HG02970 (cell line): ENCODE data around the gene RORC.
"Not testable (repeated sequence)": the region's sequence is repeated elsewhere in the genome, so short reads cannot be mapped to it uniquely, and the experiment has no call there.

ENCODE experiments used
- ATAC-seq: cut with Tn5 transposase; IDR thresholded peaks from one replicate; pipeline ENCODE4 v1.9.1; 2021; ENCODE audit warnings: mild to moderate bottlenecking, moderate library complexity, moderate number of reproducible peaks; ENCODE audit not compliant: unreplicated experiment, low FRiP score

The RORC gene

DNA sequence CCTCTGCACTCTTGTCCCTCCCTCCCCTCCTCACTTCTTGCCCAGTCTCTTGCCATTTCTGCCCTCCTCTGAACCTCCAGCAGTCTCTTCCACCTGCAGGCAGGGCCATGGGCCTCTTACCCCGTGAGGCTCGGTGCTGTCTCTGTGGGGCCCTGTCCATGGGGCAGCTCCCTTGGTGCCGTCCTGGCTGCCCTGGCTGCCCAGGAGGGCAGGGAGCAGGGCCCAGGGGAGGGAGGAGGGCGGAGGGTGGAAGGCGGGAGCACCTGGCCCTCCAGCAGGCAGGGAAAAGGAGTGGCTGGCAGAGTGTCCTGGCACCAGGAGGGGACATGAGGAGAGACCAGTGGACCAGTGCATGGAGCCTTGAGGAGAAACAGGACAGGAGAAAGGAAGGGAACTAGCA is at the start of gene RORC:
Gene RORC (minus strand): TSS at position 198 of the 400 bp plus-strand sequence. CDS start 38 bp downstream, at position 160.
- no peak for ATAC-seq

DNA sequence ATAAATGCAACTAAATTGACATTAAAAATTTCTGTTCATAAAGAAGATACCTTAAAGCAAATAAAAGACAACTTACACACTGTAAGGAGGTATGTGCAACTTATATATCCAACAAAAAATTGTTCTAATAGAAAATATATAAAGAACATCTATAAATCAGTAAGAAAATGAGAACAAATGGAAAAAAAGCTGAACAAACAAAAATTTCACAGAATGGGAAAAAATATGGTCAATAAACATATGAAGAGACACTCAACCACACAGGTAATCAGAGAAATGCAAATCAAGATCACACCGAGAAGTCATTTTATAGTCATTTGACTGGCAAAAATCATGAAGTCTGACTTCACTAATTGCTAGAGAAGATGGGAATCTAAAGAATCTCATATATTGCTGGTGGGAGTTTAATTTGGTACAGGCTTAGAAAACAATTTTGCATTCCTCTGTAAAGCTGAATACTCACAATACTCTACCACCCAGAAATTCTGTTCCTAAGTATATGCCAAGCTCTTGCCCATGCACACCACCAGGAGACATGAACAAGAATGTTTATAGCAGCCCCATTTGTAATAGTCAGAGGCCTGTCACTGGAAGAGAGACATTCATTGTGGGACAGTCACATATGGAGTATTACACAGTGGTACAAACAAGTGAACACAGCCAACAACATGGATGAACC is 44.0 kb upstream of the RORC start:
- no peak for ATAC-seq

DNA sequence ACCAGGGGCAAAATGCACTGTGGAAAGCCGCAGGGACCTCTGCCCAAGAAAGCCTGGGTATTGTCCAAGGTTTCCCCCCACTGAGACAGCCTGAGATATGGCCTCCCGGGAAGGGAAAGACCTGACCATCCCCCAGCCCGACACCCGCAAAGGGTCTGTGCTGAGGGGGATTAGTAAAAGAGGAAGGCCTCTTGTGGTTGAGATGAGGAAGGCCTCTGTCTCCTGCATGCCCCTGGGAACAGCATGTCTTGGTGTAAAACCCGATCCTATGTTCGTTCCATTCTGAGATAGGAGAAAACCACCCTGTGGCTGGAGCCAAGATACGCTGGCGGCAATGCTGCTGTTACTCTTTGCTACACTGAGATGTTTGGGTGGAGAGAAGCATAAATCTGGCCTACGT is 41.2 kb upstream of the RORC start:
- not testable (repeated sequence) for ATAC-seq

DNA sequence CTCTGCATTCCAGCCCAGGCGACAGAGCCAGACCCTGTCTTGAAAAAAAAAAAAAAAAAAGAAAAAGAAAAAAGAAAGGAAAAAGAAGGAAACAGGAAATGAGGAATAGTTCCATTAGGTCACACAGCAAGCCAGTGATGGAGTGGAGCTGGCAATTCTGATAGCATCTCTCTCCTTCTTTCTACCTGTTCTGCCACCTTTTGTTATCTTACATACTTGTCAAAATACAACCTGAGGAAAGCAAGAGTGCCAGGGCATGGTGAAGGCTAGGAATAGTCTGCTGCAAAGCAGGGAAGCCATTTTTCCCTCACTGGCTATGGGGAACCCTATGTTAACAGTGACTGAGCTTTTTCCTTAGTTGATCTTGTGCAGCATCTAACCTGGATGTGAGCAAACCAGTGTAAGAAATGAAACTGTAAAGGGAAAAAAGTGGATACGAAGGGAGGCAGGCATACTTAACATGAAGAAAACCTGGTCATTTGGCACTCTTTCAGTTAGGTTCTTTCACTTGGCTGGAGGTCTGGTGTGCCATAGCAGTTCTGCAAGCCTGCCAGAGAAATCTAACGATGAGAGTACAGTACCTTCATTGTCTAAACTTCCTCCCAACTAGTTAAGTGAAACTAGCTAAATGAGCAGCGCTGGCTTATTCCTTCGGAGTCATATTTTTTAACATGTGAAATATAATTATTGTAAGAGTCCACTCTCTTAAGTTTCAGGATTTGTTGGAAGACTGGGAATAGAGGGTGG is 39.9 kb upstream of the RORC start:
- no peak for ATAC-seq

DNA sequence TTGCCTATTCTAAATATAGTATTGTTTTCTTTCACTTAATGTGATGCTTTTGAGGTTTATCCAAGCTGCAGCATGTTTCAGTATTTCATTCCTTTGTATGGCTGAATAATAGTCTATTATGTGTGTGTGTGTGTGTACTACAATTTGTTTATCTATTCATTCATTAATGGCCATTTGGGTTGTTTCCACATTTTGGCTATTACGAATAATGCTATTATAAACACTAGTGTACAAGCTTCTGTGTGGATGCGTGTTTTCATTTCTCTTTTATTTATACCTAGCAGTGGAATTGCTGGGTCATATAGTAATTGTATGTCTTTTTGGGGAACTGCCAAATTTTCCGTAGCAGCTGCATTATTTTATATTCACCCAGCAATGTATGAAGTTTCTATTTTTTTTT is 36.9 kb upstream of the RORC start:
- no peak for ATAC-seq

DNA sequence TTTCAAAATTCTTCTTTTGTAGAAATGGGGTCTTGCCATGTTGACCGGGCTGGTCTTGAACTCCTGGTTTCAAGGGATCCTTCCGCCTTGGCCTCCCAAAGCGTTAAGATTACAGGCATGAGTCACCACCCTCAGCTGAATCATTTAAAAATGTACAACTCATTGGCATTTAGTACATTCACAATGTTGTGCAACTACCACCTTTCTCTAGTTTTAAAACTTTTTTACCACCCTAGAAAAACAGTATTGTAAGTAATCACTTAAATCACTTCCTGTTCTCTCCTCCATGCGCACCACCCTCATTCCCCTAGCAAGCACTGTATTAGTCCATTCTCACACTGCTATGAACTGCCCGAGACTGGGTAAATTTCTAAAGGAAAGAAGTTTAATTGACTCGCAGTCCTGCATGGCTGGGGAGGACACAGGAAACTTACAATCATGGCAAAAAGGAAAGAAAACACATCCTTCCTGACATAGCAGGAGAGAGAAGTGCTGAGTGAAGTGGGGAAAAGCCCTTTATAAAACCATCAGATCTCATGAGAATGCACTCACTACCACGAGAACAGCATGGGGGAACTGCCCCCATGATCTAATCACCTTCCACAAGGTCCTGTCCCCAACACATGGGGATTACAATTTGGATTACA is 36.3 kb upstream of the RORC start:
- no peak for ATAC-seq

DNA sequence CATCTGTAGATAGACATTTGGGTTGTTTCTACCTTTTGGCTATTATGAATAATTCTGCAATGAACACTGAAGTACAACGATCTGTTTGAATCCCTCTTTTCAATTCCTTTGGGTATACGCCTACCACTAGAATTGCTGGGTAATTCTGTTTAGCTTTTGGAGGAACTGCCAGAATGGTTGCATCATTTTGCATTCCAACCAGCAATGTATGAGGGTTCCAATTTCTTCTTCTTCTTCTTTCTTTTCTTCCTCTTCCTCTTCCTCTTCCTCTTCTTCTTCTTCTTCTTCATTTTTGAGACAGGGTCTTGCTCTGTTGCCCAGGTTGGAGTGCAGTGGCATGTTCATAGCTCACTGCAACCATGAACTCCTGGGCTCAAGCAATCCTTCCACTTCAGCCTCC is 35.7 kb upstream of the RORC start:
- no peak for ATAC-seq

DNA sequence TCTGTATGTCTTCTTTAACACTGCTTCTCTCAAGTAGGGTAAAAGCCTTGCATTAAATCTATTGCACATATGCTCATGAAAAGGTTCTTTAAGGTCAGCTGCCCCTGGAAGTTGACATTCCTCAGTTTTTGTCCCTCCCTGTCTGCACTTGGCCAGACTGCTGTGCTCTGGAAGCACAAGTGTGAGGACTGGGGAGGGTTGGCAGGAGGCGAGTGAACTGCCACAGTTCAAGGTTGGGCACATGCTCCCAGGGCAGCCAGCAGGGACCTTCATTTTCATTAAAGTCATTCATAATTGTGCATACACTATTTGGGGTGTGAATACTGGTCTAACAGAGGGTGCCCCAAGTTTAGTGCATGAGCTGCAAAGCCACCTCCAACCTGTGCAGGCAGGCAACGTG is 32.8 kb upstream of the RORC start:
- ATAC-seq = no peak

DNA sequence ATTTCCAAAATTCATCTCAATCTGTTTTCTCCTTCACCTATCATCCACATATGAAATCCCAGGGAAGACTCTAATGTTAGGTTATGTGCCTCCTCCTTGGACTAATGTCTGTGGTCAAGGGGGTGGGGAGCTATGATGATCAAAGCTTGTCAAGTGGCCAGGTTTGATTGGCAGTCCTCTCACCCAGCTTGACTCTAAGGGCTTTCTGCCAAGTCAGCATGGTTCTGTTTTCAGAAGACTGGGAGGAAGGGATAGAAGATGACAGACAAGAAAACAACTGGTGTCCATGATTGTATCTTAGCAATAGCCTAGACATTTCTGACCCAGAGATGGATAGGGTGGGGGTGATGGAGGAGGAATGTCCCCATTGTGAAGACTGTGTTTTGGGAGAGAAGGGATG is 31.0 kb upstream of the RORC start:
- ATAC-seq = no peak

DNA sequence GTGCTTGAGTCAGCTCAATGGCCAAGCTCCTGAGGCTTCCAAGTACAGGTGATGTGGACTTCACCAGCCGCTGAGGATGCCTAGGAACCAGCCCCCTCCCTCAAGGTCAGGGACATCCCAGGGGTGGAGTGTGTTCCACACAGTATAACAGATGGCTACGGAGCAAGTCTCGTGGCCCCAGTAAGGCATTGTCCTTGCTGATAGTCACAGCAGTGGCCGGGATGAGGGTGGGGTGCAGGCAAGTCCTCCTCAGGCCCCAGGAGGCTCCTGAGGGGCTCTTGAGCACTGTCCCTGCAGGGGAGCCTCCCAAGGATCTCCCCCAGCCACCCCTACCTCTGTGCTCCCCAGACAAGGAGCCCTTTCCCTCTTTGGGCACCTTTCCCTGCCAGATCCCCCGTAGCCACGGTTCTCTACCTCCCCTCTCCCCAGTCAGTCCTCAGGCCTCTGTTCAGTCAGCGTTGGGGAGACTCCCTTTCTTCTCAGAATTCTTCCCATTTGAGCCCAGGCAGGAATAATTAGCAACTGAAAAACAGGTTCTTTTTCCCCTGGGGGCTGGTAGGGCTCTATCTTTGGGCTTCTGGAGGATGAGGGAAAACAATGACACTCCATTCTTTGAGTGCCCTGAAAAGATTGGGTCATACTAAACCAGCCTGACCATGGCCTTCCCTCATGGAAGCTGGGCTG is 29.0 kb upstream of the RORC start:
- ATAC-seq = no peak

DNA sequence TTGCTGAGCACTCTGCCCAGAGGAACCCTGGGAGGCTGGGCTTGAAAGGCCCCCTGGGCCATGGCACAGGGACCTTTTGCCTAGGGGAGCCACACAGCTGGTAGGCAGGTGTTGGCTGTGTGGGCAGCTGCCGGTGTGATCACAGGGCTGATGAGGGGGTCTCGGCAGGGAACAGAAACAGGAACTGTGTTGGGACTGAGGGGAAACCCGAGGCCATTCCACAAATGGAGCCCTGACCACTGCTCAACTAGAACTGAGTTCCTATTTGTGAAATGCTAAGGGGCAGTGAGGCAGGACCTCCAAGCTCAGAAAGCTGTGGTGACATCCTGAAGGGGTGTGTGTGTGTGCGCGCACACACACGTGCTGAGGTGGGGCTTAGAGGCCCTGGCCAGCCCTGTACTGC is 28.3 kb upstream of the RORC start:
- ATAC-seq = no peak

DNA sequence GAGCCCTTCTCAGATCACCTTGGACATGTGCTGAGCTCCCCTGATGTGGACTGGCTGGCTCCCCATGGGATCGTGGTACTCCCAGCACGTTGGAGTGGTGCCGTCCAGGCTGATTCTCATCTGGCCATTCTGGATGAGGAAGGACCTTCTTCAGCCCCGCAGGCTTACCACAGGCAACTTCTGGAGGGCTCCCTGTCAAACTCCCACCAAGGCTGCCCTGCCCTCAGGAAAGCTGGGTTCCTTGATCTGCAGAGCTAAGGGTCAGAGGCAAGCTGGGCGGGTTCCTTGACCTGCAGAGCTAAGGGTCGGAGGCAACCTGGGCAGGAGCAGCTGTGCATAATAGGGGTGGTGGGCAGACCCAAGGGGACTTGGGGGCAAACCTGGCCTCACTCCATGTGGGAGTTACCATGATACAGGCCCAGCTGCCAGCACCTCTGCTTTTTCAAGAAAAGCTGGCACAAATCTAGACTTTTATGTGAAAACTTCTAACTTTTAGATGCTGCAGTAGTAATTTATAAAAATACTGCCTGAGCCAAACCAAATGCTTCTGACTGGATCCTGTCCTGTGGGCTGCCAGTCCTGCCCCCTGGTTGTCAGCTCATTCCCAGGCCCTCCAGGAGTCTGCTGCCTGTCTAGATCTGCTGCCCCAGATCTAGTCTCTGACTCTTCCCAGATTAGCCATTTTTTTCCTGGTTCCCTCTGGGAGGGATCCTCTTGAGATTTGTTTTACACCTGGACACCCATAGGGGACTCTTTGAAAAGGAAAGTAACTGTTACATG is 27.5 kb upstream of the RORC start:
- ATAC-seq = no peak

DNA sequence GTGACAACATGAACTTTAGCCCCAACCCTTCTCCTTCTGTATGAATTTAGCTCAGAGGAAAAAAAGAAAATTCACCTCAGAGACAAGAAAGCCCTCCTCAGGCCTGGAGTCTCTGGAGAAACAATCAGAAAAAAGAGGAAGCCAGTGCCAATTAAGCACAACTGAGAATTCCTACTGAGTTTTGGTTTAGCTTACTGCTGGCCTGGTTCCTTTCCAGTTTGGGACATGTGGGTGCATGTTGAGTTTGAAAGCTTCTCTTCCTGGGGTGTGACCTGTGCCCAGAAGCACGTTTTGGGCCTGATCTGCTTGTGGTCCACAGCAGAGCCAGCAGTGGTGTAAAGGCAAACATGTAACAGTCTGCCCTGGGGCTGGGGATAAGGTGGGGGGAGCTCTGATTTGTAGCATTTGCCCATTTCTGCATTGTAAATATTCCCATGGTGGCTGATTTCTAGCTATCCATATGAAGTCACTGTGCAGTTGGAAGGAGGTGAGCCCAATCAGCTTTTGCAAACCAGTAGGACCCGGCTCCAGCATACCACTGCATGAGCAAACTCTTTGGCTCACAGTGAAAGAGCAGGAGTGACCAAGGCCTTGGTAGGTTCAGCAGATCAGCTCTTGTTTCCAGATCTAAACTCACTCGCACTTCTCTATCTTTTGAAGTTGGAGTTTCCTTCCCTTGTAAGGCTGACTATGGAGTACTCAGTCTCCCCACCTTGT is 26.6 kb upstream of the RORC start:
- ATAC-seq = no peak

DNA sequence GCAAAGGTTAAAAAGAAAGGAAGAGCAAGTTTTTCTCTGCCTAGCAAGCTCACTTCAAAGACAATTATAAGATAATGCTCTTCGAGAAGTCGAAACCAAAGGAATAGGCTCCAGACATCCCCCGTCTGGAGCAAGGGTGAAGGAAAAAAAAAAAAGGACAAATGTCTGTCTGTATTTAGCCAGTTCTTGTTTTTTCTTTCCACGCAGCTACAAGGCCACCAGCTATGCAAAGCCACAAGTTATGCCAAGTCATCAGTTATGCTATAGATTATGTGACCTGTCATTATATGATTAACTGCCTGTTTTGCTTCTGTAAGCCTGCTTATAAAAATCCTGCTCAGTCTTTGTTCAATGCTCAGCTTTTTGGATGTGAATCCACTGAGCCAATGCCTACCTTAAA is 24.3 kb upstream of the RORC start:
- no peak for ATAC-seq

DNA sequence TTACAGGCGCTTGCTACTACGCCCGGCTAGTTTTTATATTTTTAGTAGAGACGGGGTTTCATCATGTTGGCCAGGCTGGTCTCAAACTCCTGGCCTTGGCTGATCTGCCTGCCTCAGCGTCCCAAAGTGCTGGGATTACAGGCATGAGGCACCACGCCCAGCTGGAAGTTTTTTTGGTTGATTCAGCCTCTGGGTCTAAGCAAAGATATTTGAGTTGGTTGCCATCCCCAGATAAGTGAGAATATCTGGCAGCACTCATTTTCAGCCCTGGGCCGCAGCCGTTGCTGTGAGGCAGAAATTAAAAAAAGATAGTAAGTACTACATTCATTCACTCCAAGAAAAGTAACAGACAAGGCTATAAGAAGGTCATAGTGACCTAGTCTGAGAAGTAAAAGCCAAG is 23.9 kb upstream of the RORC start:
- not testable (repeated sequence) for ATAC-seq

DNA sequence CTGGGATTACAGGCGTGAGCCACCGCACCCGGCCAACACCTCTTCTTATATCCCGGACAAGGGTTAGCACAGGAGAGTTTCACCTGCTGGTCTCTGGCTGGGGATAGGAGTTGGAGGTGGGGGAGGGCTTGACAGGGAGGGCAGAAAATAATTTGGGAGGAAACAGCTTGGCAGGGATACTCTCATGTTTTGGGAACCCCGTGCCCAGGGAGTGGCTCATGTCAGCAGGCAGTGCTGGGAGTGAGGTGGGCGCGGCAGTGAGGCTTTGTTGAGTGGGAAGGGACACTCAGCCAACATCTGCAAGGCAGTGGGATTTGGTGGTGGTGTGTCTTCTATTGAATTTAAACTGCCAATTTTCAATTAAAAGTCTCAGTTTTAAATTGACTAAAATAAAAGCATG is 23.1 kb upstream of the RORC start:
- ATAC-seq = no peak

DNA sequence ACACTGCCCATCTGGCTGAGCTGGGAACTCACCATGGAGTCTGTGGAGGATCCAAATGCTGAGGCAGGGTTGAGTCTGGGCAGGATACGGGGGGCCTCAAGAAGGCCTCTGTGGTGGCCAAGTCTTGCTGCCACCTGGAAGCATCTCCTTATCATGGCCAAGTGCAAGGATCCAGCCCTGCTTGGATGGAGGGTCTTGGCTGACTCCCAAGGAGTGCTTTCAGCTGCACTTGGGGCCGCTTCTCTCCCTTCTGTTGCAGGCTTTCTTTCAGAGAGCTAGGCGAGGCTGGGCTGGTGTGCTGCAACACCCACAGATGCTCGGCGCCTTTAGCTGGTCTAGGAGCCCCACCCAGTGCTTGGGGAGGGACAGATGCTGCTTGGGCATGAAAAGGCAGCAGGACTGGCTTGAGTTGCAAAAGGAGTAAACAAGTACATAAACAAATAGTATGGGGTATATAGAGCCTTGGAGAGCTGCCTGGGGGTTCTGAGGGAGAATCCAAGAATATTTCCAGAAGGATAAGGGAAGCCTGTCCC is 21.9 kb upstream of the RORC start, which contains the start of gene THEM5:
Gene THEM5 (minus strand): TSS at position 302 of the 533 bp plus-strand sequence. CDS start 147 bp downstream, at position 155.
- no peak for ATAC-seq

DNA sequence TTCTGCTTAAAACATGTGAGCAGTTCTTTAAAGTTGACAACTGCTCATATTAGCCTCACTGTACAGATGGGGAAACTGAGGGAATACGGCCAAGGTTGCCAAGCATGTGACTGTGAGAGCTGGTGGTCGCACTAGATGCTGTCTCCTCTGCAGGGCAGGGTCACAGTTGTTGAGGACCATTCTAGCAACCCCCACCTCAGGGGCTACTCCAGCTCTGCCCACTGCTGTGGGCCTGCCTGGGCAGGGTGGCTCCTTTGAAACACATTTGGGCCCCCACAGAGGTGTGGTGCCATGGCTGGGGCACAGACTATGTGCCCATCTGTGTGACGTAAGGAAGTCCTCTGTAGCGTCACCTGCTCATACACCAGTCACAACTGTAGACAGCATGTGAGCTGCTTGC is 21.1 kb upstream of the RORC start:
- no peak for ATAC-seq

DNA sequence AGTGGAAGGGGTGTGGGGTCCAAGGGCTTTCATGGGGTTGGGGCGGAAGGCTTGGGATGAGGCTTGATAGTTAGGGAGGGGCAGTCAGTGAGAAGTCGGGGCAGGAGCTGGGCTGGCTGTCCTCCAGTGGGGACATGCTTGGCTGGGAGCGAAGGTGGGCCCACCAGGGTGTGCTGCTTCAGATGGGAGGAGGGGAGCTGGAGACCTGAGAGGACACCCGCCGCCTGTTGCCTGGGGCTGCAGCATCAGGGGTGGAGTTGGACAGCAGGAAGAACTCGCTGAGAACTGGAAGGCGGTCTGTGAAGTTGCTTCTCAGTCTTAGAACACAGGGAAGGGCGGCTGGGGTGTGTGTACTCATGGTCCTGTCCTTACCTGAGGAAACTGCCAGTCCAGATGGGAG is 20.3 kb upstream of the RORC start:
- ATAC-seq = no peak
